ENCODE measurements around the gene HDAC6. TPM values are rescaled to one million over a fixed set of nuclear protein-coding genes. Genes with fewer than 3 reads are reported as not detected.
"Not testable (repeated sequence)": the region's sequence is repeated elsewhere in the genome, so short reads cannot be mapped to it uniquely, and the experiment has no call there.

The HDAC6 gene
- total RNA-seq, 1 donor from 2014 or later, result 54.4 TPM

- no peak for DNase-seq (ENCODE audit: low read depth)
Observed at GRCh38 chrX:48824066-48824465, 22.2 kb downstream of the HDAC6 start.

- DNase-seq (ENCODE audit: low read depth), result no peak
Observed at GRCh38 chrX:48826135-48826875, 24.4 kb downstream of the HDAC6 start, which contains the start of gene ERAS. TSS of gene ERAS (plus strand) at chrX:48826513. CDS start at chrX:48829124, 2,611 bp downstream.

GRCh38 chrX:48826876-48827653 is 25.2 kb downstream of the HDAC6 start:
- no peak for DNase-seq (ENCODE audit: low read depth)

GRCh38 chrX:48827654-48827968 is 25.7 kb downstream of the HDAC6 start:
- DNase-seq (ENCODE audit: low read depth), result no peak

GRCh38 chrX:48829016-48829735 is 27.3 kb downstream of the HDAC6 start:
- DNase-seq (ENCODE audit: low read depth), result no peak

- DNase-seq (ENCODE audit: low read depth), result no peak
Observed at GRCh38 chrX:48831136-48831908, 29.5 kb downstream of the HDAC6 start.

GRCh38 chrX:48831909-48832291 is 30.0 kb downstream of the HDAC6 start:
- no peak for DNase-seq (ENCODE audit: low read depth)

- DNase-seq (ENCODE audit: low read depth), result no peak
Observed at GRCh38 chrX:48833542-48834138, 31.8 kb downstream of the HDAC6 start.

- no peak for DNase-seq (ENCODE audit: low read depth)
Observed at GRCh38 chrX:48834383-48834709, 32.5 kb downstream of the HDAC6 start.

- DNase-seq (ENCODE audit: low read depth), result peak; percentile 27
Observed at GRCh38 chrX:48835524-48836329, 33.9 kb downstream of the HDAC6 start, which contains the start of gene PCSK1N. TSS of gene PCSK1N (minus strand) at chrX:48835610. CDS start at chrX:48835532, 78 bp downstream.

- no peak for DNase-seq (ENCODE audit: low read depth)
Observed at GRCh38 chrX:48839686-48840085, 37.8 kb downstream of the HDAC6 start.

GRCh38 chrX:48848847-48849246 is 47.0 kb downstream of the HDAC6 start:
- DNase-seq (ENCODE audit: low read depth), result no peak

- no peak for DNase-seq (ENCODE audit: low read depth)
Observed at GRCh38 chrX:48852857-48853256, 51.0 kb downstream of the HDAC6 start.

GRCh38 chrX:48853494-48853893 is 51.6 kb downstream of the HDAC6 start:
- not testable (repeated sequence) for DNase-seq (ENCODE audit: low read depth)

- not testable (repeated sequence) for DNase-seq (ENCODE audit: low read depth)
Observed at GRCh38 chrX:48854121-48854804, 52.4 kb downstream of the HDAC6 start.

- DNase-seq (ENCODE audit: low read depth), result peak; percentile 16
Observed at GRCh38 chrX:48854898-48855297, 53.0 kb downstream of the HDAC6 start.

GRCh38 chrX:48864210-48864609 is 62.3 kb downstream of the HDAC6 start:
- peak; percentile 58 for DNase-seq (ENCODE audit: low read depth)

- DNase-seq (ENCODE audit: low read depth), result not testable (repeated sequence)
Observed at GRCh38 chrX:48872017-48872416, 70.2 kb downstream of the HDAC6 start.

Measured in renal cortical epithelial cell (primary cell).